HepG2 (cell line): Measurements from ENCODE around the gene EHBP1. TPM values are rescaled to one million over a fixed set of nuclear protein-coding genes. Genes with fewer than 3 reads are reported as not detected.

Source experiments
- ATAC-seq: fragments of 200-7000 bp; cut with Tn5 transposase; 3 replicates; pipeline ENCODE4 v1.9.1; 2020; ENCODE audit warnings: mild to moderate bottlenecking, moderate library complexity
- BruUV-seq: library from RNA; stranded (reverse); fragments of 400-500 nt; replicated peaks from 2 replicates; lab custom pipeline; 2021; lab: Mats Ljungman, UMichigan
- CTCF ChIA-PET: fragments of 300-600 bp; formaldehyde crosslinking; extraction: SDS; loops from one replicate; lab custom pipeline; 2021; ENCODE audit warnings: low total read pairs, inconsistent platforms, low intra/inter-chr PET ratio; lab: Yijun Ruan, JAX
- POLR2A ChIA-PET: fragments of 350-600 bp; sonication (Branson Sonifier 250); formaldehyde crosslinking; loops from one replicate; lab custom pipeline; 2020; ENCODE audit warnings: antibody characterized with exemption, inconsistent platforms; lab: Yijun Ruan, JAX
- DNase-seq: peaks from one replicate; pipeline ENCODE4 v3.0.0-alpha.2; 2015; ENCODE audit warnings: low spot score
- FAIRE-seq: peaks from 3 replicates; lab custom pipeline; 2011; peaks lifted over from hg19 to GRCh38; lab: Jason Lieb, UNC
- H2AFZ ChIP-seq: one replicate; pipeline ENCODE4 v1.6.1; 2011; ENCODE audit warnings: low read length, inconsistent platforms
- H3K27ac ChIP-seq: fragments of 300-600 bp; 3 replicates; pipeline ENCODE4 v1.8.0; 2011; ENCODE audit warnings: mixed run types, mild to moderate bottlenecking, mixed read lengths, low read length, inconsistent platforms; ENCODE audit not compliant: insufficient read depth; ENCODE audit errors: extremely low read length
- H3K27me3 ChIP-seq, 2 experiments: fragments of 200-600 bp in 1 of 2; 2 replicates in 1 of 2; 3 replicates in 1 of 2; pipeline versions ENCODE4 v1.6.0 to v1.8.0; 2011; ENCODE audit warnings: low read length in 2 of 2, mild to moderate bottlenecking in 2 of 2, moderate library complexity in 2 of 2, inconsistent platforms in 1 of 2; ENCODE audit not compliant: insufficient read depth in 2 of 2, control insufficient read depth in 1 of 2
- H3K36me3 ChIP-seq, 2 experiments: fragments of 200-600 bp in 1 of 2; replicated peaks in 1 of 2; 2 replicates in 1 of 2; 3 replicates in 1 of 2; pipeline versions ENCODE4 v1.5.1 to v1.8.0; 2011; ENCODE audit warnings: low read length in 2 of 2, inconsistent platforms in 1 of 2; ENCODE audit not compliant: insufficient read depth in 2 of 2, control insufficient read depth in 1 of 2
- H3K4me1 ChIP-seq: 2 replicates; pipeline ENCODE4 v1.5.1; 2012; ENCODE audit warnings: low read length, inconsistent platforms; ENCODE audit not compliant: insufficient read depth
- H3K4me2 ChIP-seq: 2 replicates; pipeline ENCODE4 v1.6.0; 2011; ENCODE audit warnings: low read depth, low read length, inconsistent platforms
- H3K4me3 ChIP-seq, 3 experiments: fragments of 200-600 bp in 1 of 3; sonication (generic), shearing (Covaris generic) in 1 of 3; replicated peaks in 1 of 3; 2 replicates each; pipeline ENCODE4 v1.5.1; 2011 to 2016; ENCODE audit warnings: low read length in 3 of 3, inconsistent platforms in 2 of 3, low read depth in 2 of 3, mild to moderate bottlenecking in 2 of 3, control low read depth in 1 of 3, mixed read lengths in 1 of 3; ENCODE audit not compliant: insufficient read depth in 1 of 3
- H3K79me2 ChIP-seq: one replicate; pipeline ENCODE4 v1.6.1; 2011; ENCODE audit warnings: low read length, inconsistent platforms; ENCODE audit not compliant: insufficient read depth
- H3K9ac ChIP-seq: 2 replicates; pipeline ENCODE4 v1.6.0; 2011; ENCODE audit warnings: mild to moderate bottlenecking, low read depth, low read length, inconsistent platforms; ENCODE audit not compliant: insufficient read depth
- H3K9me3 ChIP-seq: 2 replicates; pipeline ENCODE4 v1.5.1; 2012; ENCODE audit warnings: mild to moderate bottlenecking, low read length
- H4K20me1 ChIP-seq: 2 replicates; pipeline ENCODE4 v1.6.0; 2011; ENCODE audit warnings: inconsistent platforms, mild to moderate bottlenecking, low read length, moderate library complexity; ENCODE audit not compliant: insufficient read depth
- DMAP1 ChIP-seq: IDR thresholded peaks from 2 replicates; pipeline ENCODE4 v1.6.1; 2016
- PRMT3 ChIP-seq: sonication (generic); formaldehyde crosslinking; IDR thresholded peaks from 2 replicates; pipeline ENCODE4 v1.8.1; 2022; ENCODE audit warnings: low read depth, mild to moderate bottlenecking, moderate library complexity, missing genetic modification reagents, borderline replicate concordance
- RBM22 ChIP-seq: fragments of 200-400 bp; formaldehyde crosslinking; optimal IDR thresholded peaks from 2 replicates; pipeline ENCODE3; 2017; ENCODE audit warnings: mild to moderate bottlenecking, low read length, moderate library complexity
- SMARCE1 ChIP-seq: fragments of 450-650 bp; IDR thresholded peaks from 2 replicates; pipeline ENCODE4 v1.6.1; 2017; ENCODE audit warnings: borderline replicate concordance
- ZMYM2 ChIP-seq: sonication (generic); formaldehyde crosslinking; IDR thresholded peaks from 2 replicates; pipeline ENCODE4 v1.8.0; 2022; ENCODE audit warnings: mild to moderate bottlenecking, missing genetic modification reagents
- WGBS: methylation state at CpG from one replicate; pipeline ENCODE4 v1.1.6; 2017; ENCODE audit warnings: low lambda C conversion rate; 5-methylcytosine and 5-hydroxymethylcytosine counted together
- in situ Hi-C: cut with HindIII; loops from 2 replicates; pipeline ENCODE4 v1.10.0; 2017; ENCODE audit warnings: low pct_unique_long_range_greater_than_20kb; ENCODE audit not compliant: extremely low pct_ligation_motif_present
- intact Hi-C: fragments of 100-400 bp; cut with micrococcal nuclease; formaldehyde crosslinking; loops from one replicate; pipeline ENCODE4 v1.10.0; 2022; ENCODE audit not compliant: unreplicated experiment
- polyA plus RNA-seq, 8 experiments: library from polyadenylated mRNA; depleted of rRNA in 3 of 8; stranded (reverse) in 7 of 8; unstranded in 1 of 8; fragments of >200 nt; fragmentation: Illumina TruSeq in 4 of 8; extraction: Trizol in 4 of 8; gene quantifications; 2 replicates each; pipeline versions ENCODE4 v1.2.1 to v1.2.3, GENCODE V29; 2011 to 2016; ENCODE audit warnings: low read depth in 4 of 8, missing spikeins in 1 of 8, mixed read lengths in 1 of 8; ENCODE audit not compliant: insufficient read depth in 1 of 8
- total RNA-seq, 5 experiments: library from RNA; depleted of rRNA; stranded (reverse); fragments of >200 nt; fragmentation: Illumina TruSeq; extraction: Trizol; gene quantifications; 2 replicates each; pipeline ENCODE4 v1.2.3, GENCODE V29; 2016; ENCODE audit warnings: low read depth in 1 of 5
- TF ChIP-seq, protein P1 (sequence below): sonication (generic); formaldehyde crosslinking; IDR thresholded peaks from 2 replicates; pipeline ENCODE4 v1.5.1; 2020; ENCODE audit warnings: mild to moderate bottlenecking, missing genetic modification reagents

Gene EHBP1
- total and polyA plus RNA-seq, 2 of the 13 experiments (the other 11 are each of a cell fraction or from before 2014, with no cell fraction given) = 93.5 to 146 TPM

DNA sequence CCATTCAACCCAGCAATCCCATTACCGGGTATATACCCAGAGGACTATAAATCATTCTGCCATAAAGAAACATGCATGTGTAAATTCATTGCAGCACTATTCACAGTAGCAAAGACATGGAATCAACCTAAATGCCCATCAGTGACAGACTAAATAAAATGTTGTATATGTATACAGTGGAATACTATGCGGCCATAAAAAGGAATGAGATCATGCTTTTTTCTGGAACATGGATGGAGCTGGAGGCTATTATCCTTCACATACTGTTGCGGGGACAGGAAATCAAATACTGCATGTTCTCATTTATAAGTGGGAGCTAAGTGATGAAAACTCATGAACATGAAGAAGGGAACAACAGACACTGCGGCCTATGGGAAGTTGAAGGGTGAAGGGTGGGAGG is 65.1 kb downstream of the EHBP1 start:
- in situ Hi-C loops = no loop called here
- Histone ChIP-seq H3K36me3 (peaks cover 15 to 51% of the 10 kb centered on the region in 2 experiments), H3K4me1 (peaks cover 26% of the 10 kb centered on the region), H2AFZ (no peak overlapping the region), H3K4me2 (no peak overlapping the region), H3K4me3 (no peak overlapping the region), H4K20me1 (peaks cover 4% of the 10 kb centered on the region; the same call in 1 of the 2 replicates), H3K79me2 (peaks cover 47% of the 10 kb centered on the region), H3K9ac (no peak overlapping the region), H3K9me3 (no peaks in the 10 kb centered on the region), H3K27ac (no peak overlapping the region), H3K27me3 (no peaks in the 10 kb centered on the region)
- POLR2A ChIA-PET = no interaction called here
- intact Hi-C loops = no loop called here
- no peak for DNase-seq
- TF ChIP-seq DMAP1 (CRISPR knock-in tag) (no peak), PRMT3 (CRISPR knock-in tag) (no peak), ZMYM2 (CRISPR knock-in tag) (0 out of 2 replicates have a peak, but pooled peaks have one; percentile 23), RBM22 (peak; percentile 53), SMARCE1 (no peak)
- TF ChIP-seq, protein P1, sequence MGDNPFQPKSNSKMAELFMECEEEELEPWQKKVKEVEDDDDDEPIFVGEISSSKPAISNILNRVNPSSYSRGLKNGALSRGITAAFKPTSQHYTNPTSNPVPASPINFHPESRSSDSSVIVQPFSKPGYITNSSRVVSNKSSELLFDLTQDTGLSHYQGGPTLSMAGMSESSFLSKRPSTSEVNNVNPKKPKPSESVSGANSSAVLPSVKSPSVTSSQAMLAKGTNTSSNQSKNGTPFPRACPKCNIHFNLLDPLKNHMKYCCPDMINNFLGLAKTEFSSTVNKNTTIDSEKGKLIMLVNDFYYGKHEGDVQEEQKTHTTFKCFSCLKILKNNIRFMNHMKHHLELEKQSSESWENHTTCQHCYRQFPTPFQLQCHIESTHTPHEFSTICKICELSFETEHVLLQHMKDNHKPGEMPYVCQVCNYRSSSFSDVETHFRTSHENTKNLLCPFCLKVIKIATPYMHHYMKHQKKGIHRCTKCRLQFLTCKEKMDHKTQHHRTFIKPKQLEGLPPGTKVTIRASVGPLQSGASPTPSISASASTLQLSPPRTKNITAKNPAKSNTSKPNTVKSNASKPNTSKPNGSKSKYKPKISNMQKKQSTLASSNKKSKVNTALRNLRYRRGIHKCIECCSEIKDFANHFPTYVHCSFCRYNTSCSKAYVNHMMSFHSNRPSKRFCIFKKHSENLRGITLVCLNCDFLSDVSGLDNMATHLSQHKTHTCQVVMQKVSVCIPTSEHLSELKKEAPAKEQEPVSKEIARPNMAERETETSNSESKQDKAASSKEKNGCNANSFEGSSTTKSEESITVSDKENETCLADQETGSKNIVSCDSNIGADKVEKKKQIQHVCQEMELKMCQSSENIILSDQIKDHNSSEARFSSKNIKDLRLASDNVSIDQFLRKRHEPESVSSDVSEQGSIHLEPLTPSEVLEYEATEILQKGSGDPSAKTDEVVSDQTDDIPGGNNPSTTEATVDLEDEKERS = 0 out of 2 replicates have a peak, but pooled peaks have one; percentile 29
- 72% methylated on average over 4 of the region's 4 CpGs for WGBS
- BruUV-seq = no TSS peak
- ATAC-seq = no peak
- FAIRE-seq = no peak
- CTCF ChIA-PET = no interaction called here
